Limb (tissue), 2 donors: ENCODE data around the gene TMEM134.
"Not testable (repeated sequence)": the region's sequence is repeated elsewhere in the genome, so short reads cannot be mapped to it uniquely, and the experiment has no call there.

Source experiments
- DNase-seq, 2 donors: peaks; one replicate each; pipeline ENCODE4 v3.0.0-alpha.2; 2016; ENCODE audit errors: extremely low spot score in 2 of 2

TMEM134 gene

DNA sequence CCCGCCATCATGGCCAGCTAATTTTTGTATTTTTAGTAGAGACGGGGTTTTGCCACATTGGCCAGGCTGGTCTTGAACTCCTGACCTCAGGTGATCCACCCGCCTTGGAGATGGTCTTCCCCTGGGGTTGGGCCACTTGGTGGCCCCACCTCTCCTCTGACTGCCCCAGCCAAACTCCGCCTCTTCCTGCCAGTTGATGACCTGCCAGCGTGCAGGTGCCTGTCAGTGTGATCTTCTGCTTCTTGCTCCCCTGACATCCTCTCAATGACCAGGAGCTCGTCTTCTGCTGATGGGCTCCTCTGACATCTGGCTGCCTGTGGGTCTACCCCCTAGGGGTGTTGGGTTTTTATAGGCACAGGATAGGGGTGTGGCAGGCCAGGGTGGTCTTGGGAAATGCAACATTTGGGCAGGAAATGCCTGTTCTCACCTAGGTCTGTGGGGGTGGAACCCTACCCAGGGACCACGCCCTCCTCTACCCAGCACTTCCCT, 16.9 kb upstream of the TMEM134 start:
- DNase-seq: not testable (repeated sequence)

DNA sequence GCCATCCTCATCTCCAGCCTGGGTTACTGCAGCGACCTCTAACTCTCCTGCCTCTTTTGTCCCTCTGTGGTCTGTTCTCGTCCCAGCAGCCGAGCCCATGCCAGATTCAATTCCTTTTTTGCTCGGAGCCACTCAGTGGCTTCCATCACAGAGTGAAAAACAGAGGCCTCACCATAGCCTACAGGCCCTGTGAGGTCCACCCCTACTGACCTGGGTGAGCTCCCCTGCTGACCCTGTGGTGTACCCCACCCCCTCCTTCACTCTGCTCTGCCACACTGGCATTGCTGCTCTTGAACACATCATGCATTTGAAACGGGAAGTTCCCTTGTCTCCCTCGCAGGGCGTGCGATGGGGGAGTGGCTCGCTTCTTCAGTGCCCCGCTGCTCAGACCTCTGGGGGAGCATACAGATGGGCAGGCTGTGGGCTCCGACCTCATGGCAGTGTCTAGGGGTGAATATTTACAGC, 15.8 kb upstream of the TMEM134 start:
- peak in 1 of 2 donors; percentile 25 for DNase-seq

GRCh38 chr11:67483831-67484665, 15.0 kb upstream of the TMEM134 start:
- no peak for DNase-seq

DNA sequence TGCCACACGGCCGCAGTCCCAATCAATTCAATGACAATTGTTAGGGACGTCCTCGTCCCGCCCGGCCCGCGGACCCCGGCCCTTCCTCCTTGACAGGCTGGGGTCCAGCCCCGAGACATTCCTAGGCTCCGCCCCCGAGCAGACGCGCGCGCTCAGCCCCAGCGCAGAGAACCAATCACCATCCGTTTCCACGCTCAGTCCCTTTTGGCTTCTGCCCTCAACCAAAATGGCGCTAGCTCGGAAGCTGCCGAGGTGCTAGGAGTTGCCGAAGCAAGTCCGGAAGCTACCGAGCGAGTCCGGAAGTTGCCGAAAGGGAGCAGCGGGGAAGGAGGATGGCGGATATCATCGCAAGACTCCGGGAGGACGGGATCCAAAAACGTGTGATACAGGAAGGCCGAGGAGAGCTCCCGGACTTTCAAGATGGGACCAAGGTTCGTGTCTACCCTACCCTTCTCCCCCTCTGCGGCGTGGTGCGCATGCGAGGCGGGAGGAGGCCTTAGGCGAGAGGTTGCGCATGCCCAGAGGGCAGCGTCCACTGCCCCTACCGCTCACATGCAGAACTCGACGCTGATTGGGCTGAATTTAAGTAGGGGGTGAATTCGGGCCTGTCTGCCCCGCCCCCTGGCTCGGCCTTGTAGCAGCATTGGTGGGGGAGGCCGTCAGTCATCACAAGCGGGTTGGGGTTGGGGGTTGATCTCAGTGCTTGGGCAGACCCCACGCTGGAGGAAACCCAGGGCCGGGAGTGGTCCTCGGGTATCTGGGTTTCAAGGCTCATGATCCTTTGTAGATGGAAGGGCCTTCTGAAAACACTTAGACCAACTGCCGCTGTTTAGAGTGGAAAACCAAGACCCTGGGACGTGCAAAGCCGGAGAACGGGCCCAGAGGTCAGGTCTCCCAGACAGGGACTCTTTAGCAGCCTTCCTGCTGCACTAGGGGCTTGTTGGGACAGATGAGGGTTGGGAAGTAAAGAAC, 14.1 kb upstream of the TMEM134 start, which contains the start of gene AIP:
AIP (plus strand) TSS at position 200 of the 972 bp plus-strand sequence; CDS start at position 333, 133 bp downstream.
- DNase-seq: peak; percentile 97 to 98

DNA sequence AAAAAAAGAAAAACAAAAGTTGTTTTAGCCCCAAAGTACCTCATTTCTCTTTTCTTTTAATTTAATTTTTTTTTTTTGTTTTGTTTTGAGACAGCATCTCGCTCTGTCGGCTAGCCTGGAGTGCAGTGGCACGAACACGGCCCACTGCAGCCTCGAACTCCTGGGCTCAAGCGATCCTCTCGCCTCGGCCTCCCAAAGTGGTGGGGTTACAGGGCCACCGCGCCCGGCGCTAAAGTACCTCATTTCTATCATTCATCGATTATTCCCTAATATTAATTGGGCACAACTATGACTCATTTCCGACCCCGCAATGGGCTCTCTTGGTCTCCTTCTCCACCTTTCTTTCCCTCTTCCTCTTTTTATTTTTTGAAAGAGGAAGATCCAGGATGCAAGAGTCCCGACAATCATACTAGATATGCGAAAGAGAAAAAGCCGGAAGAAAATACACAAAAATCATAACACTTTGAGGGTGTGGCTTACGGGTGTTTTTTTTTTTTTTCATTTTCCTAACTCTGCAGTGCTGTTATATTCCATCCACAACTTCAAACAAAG, 13.3 kb upstream of the TMEM134 start:
- no peak for DNase-seq

DNA sequence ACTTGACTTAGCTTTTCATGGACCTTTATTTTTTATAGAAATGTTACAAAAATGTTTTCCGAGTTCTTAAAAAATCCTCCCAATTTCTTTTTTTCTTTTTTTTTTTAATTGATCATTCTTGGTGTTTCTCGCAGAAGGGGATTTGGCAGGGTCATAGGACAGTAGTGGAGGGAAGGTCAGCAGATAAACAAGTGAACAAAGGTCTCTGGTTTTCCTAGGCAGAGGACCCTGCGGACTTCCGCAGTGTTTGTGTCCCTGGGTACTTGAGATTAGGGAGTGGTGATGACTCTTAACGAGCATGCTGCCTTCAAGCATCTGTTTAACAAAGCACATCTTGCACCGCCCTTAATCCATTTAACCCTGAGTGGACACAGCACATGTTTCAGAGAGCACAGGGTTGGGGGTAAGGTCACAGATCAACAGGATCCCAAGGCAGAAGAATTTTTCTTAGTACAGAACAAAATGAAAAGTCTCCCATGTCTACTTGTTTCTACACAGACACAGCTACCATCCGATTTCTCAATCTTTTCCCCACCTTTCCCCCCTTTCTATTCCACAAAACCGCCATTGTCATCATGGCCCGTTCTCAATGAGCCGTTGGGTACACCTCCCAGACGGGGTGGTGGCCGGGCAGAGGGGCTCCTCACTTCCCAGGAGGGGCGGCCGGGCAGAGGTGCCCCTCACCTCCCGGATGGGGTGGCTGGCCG, 8.4 kb upstream of the TMEM134 start:
- not testable (repeated sequence) for DNase-seq

DNA sequence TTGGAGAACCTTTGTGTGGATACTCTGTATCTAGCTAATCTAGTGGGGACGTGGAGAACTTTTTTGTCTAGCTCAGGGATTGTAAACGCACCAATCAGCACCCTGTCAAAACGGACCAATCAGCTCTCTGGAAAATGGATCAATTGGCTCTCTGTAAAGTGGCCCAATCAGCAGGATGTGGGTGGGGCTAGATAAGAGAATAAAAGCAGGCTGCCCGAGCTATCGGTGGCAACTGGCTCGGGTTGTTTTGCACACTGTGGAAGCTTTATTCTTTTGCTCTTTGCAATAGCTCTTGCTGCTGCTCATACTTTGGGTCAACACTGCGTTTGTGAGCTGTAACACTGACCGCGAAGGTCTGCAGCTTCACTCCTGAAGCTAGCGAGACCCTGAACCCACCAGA, 7.6 kb upstream of the TMEM134 start:
- not testable (repeated sequence) for DNase-seq

DNA sequence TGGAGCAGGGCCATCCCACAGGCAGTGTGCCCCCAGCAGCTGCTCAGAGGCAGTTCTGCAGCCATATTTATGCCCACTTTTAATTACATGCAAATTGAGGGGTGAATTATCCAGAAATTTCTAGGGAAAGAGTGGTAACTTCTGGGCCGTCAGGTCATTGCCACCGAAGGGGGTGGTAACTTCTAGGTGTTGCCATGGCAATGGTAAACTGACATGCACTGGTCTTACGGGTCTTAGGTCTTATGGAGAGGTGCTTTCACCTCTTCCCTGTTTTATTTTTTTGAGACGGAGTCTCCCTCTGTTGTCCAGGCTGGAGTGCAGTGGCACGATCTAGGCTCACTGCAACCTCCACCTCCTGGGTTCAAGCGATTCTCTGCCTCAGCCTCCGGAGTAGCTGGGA, 3.8 kb upstream of the TMEM134 start:
- DNase-seq: no peak

GRCh38 chr11:67470337-67471002, 1.4 kb upstream of the TMEM134 start:
- no peak for DNase-seq

DNA sequence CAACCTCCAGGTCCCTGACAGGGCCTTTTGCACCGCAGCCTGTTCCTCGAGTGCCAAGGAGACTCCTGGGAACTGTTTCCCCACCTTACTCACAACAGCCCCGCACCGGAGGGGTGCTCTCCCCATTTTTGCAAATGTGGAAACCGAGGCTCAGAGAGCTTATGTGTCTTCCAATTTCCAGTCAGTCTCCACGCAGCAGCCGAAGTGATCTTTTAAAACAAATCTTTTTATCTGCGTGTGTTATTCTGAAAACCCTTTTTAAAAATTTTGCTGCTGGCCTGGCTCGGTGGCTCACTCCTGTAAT, 409 bp upstream of the TMEM134 start:
- DNase-seq: no peak

DNA sequence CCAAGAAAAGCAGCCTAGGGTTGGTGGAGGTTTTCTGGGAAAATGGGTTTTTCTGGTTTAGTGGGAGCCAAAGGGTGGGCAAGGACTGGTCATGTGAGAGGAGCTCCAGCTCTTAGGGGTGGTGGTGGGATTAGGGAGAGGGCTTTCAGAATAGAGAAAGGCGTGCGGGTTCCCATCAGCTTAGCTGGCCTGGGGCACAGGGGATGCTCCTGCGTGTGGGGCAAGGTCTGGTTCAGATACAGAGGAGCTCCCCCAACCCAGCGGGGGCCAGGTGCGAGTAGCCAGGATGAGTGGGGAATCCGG, 644 bp downstream of the TMEM134 start:
- DNase-seq: no peak

DNA sequence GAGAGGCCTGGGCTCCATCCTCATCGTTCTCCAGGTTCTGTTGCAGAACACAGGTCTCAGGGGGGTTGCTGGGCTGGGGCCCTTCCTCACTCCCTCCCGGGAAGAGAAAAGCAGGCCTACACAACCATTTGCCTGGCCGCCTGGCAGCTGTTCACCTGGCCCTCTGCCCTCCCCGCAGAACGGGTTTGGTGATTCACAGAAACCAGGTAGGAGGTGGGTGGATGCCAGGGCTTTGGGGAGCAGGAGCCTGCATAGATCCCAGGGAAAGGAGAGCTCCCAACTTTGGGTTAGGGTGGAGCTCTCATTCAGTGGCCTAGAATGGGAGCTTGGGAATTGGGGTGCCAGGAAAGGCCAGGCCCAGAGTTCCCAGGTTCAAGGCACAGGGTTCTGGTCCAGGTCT, 995 bp downstream of the TMEM134 start:
- DNase-seq: no peak

DNA sequence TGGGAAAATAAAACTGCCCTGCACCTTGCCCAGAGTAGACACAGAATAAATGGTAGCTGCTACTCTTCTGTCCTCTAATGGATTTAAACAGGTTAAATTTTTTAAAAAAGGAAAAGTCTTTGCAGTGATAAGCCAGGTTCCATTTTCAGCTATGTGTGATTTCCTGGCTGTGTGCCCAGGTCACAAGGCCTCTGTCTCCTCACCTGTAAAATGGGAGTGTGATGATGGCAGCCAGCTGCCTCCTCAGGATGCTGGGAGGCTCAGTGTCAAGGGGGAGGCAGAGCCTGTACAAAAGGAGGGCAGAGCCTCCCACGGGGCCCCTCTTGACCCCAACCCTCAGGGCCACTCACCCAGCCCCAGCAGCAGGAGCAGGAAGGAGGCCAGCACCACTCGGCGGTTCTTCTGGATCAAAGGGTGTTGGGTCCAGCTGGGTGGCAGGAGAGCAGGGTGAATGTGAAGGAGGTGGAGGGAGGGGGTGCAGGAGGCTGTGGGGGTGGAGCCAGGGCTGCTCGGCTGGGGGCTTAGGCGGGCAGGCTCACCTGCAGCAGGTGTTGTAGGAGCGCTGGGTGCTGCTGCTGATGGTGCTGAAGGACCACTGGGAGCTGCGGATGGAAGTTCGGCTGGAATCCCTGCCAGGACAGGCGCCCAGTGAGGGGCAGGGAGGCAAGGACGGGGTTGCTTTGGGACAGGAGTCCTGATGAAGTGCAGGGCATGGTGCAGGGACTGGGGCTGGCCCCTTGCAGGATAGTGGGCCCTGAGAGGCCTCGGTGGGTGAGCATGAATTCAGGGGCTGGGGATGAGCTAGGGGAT, 1.9 kb downstream of the TMEM134 start:
- no peak for DNase-seq

GRCh38 chr11:67466367-67466766, 2.7 kb downstream of the TMEM134 start:
- DNase-seq: no peak

- DNase-seq: not testable (repeated sequence)
Measured at GRCh38 chr11:67465530-67465929, 3.5 kb downstream of the TMEM134 start.

DNA sequence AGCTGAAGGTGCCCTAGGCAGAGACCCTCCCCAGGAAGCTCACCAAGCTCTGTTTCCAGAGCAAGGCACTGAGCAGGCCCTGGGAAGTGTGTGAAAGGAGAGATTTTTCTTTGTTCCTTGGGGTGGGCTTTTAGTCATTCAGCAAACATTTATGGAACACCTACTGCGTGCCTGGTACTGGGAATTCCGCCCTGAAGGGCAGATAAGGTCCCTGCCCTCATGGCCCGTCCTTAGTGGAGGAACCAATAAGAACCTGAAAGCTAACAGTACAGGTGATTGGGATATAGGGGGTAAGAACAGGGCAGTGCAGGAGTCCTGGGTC, 3.9 kb downstream of the TMEM134 start:
- no peak for DNase-seq

- peak; percentile 64 to 90 for DNase-seq
Measured at GRCh38 chr11:67464411-67465188, 4.5 kb downstream of the TMEM134 start.

GRCh38 chr11:67463680-67464410, 5.2 kb downstream of the TMEM134 start:
- DNase-seq: no peak

DNA sequence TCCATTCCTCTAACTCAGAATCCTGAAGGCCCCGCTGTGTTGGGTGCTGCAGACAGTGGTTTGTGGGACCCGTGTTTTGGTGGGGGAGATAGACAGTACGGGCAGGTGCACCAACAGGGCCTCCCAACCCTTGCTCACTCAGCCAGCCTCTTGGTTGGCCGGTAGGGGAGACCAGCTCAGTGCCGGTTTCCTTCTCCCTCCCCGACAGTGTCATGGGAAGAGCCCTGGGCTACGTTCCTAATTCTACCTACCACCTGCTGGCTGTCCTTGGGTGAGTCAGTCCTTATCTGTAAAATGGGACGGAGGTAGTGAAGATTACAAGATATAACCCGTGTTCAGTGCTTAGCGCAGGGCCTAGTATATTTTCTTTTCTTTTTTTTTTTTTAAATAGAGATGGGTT, 5.9 kb downstream of the TMEM134 start:
- no peak for DNase-seq
